GM21390 (cell line): Measurements from ENCODE around the gene AFF3.
"Not testable (repeated sequence)": the region's sequence is repeated elsewhere in the genome, so short reads cannot be mapped to it uniquely, and the experiment has no call there.

ENCODE experiments used
- ATAC-seq: cut with Tn5 transposase; IDR thresholded peaks from one replicate; pipeline ENCODE4 v1.9.1; 2021; ENCODE audit not compliant: unreplicated experiment

AFF3 gene

GRCh38 chr2:99520813-99521212 is 621.6 kb downstream of the AFF3 start:
- ATAC-seq: no peak

GRCh38 chr2:99520195-99520594 is 622.2 kb downstream of the AFF3 start:
- no peak for ATAC-seq

DNA sequence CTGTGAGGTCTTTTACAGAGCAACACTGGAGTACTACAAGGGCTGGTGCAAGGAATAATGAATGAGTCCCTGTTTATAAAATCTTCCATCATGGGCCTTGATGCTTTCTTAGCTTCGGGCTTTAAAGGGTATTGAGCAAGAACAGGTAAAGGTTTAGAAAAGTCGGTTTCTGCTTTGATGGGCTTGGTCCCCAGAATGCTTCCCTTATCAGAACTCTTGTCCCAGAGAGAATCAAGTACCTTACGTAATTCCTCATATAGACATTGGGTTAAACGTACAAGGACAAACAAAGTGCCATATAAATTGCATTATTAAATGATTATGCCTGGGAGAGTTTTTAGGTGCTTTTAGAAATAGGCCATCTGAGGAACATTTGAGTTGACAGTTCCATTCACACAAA is 628.0 kb downstream of the AFF3 start:
- no peak for ATAC-seq

GRCh38 chr2:99512181-99512591 is 630.2 kb downstream of the AFF3 start:
- no peak for ATAC-seq

- no peak for ATAC-seq
These were observed 633.0 kb downstream of the AFF3 start for GRCh38 chr2:99509387-99509786.

DNA sequence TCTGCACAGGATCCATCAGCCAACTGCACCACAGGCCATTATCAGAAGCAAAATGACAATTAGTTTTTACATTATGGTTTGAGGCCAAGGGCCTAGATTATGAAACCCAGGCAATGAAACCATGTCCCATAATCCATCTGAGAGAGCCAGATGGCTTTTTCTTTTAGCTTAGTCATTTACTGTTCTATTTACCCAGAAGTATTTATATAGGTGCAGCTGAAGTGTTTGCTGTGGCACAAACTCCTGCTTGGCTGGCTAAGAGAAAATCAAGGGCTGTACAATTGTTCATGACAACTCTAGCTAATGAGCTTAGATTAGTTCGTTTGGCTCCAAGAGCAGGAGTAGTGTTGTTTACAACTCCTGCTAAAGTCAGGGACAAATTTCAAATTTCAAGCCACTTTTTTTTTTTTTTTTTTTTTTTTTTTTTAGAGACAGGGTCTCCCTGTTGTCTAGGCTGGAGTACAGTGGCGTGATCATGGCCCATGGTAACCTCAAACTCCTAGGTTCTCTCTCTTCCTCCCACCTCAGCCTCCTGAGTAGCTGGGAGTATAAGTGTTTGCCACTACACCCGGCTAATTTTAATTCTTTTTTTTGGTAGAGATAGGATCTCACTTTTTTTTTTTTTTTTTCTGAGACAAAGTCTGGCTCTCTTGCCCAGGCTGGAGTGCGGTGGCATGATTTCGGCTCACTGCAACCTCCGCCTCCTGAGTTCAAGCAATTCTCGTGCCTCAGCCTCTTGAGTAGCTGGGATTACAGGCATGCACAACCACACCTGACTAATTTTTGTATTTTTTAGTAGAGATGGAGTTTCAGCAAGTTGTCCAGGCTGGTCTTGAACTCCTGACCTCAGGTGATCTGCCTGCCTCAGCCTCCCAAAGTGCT is 634.2 kb downstream of the AFF3 start:
- no peak for ATAC-seq

DNA sequence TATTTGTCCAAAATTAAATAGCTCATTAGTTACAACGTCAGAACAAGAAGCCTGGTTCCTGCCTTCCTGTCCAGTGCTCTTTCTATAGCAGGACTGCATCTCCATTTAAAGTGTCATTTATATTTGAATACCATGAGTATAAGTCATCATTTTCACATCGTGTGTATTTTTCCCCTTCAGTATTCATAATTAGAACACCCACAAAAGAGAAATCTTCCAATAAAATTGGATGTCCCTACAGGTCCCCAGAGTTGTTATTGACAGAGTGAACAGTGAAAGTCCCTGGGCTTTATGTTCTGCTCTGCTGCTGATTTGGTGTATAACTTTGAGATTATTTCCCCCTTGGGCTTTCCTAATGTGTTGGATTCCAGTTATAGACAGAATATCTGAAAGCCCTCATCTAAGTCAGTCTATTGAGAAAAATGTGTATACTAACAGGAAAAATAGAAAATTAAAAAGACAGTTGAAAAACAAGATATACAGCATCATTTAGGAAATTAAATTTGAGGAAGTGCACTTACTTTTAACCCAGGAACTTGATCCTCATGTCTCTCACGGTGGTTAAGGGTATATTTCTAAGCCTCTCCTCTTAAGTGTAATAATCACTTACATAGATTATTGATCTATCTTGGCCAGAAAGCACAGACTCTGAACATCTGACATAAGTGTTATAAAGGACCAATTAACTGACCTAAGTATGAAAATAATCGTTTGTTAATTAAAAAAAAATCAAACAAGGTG is 637.4 kb downstream of the AFF3 start:
- no peak for ATAC-seq

DNA sequence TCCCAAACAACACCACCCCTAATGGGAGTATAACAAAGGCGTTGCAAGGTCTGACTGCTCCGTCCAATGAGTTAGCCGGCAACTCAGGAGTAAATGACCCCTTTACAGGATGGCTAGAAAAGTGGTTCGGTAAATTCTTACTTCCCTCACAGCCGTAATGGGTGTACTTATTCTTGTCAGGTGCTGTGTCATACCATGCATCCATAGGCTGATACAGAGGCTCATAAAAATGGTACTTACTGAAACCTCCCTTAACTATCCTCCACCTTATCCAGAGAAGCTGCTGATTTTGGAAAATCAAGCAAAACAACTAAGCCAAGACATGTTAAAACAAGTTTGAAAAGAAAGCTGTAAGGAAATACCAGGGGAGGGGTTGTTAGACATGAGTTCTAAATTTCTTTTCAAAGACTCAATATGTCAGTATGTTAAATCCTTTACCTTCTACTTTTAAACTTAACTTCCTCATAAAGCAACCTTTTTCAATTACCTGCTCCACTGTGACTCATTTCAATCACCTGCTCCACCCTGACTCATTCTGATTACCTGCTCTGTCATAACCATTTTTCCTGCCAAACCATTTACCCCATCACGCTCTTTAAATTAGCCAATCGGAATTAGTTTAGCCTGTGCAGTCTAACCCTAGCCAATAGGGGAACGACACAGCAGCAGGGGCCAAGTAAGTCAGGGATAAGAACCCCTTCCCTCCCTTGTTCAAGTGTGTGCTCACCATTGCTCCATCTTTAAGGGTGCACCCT is 638.6 kb downstream of the AFF3 start:
- ATAC-seq: not testable (repeated sequence)

- no peak for ATAC-seq
These were observed 646.4 kb downstream of the AFF3 start for GRCh38 chr2:99496021-99496420.
